Stimulated activated CD8-positive, alpha-beta memory T cell treated with anti-CD3 and anti-CD28 coated beads, Interleukin-15, amount 100 ng/mL, for 4 hours (primary cell): ENCODE measurements around the gene TGM3.

Experiments used
- DNase-seq, 2 donors: peaks; one replicate each; pipeline ENCODE4 v3.0.0-alpha.2; 2020; ENCODE audit warnings: low read depth in 2 of 2

TGM3 gene

DNA sequence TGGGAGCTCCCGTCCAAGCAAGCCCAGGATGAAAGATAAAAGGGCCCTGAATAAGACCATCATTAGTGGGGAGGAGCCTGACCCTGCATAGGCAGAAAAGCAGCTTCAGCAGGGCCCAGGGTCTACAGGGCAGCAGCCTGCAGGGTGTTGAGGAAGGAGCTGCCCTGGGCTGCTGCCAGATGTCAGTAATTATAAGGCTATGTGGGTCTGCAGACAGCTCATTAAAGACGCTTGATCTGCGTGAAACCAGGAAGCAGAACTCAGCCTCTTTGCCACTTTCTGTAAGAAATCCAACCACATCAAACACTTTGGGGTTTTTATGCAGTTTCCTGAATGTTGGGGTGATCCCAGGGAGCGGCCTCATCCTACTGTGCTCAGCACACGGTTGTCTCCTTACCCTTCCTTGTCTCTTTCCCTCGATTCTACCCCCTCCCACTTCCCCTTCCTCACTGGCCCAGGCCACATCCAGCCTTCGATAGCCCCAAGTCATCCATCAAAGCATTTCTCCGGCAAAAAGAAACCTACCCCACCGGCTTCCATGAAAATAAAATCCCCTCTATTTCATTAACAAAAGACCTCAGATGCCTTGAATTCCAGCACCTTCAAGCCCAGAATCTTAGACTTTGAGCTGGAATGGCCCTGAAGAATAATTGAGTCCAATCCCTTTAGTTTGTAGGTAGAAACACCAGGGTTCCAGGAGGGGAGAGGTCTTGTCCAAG, 83.9 kb downstream of the TGM3 start:
- no peak for DNase-seq

DNA sequence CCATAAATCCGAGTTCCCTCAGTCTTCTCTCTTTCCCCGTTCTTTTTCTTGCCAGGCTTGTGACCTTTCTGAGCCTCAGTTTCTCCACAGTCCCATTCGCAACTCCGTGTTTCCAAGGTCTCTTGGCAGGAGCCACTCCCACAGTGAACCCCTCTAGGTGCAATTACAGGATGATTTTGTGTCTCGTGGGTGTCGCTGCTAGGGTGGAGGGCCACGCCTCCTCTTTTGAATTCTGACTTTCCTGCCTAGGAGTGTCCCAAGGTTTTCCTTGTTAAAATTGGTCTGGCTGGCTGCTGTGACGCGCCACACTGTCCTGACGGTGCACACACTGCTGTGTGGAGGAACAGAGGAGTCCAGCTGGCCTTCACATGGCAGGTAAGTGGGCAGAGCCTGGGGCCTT, 84.8 kb downstream of the TGM3 start, which contains the start of gene TGM6:
Gene TGM6 (plus strand): TSS at position 301 of the 400 bp plus-strand sequence. CDS start 68 bp downstream, at position 369.
- DNase-seq: no peak

DNA sequence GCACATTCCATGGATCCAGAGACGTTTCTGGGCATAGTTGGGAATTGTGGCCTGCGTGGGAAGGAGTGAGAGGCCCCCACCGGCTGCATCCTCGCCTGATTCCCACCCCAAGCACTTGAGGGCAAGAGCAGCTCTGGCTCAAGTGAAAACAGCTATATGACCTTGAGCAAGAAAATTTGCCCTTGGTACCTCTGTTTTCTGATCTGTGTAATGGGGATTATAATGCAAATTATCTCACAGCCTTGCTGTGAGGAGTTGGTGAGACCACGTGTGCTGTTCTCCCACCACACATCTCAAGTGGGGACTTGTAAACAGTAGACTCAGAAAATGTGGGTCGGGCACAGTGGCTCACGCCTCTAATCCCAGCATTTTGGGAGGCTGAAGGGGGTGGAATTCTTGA, 85.5 kb downstream of the TGM3 start:
- no peak for DNase-seq

DNA sequence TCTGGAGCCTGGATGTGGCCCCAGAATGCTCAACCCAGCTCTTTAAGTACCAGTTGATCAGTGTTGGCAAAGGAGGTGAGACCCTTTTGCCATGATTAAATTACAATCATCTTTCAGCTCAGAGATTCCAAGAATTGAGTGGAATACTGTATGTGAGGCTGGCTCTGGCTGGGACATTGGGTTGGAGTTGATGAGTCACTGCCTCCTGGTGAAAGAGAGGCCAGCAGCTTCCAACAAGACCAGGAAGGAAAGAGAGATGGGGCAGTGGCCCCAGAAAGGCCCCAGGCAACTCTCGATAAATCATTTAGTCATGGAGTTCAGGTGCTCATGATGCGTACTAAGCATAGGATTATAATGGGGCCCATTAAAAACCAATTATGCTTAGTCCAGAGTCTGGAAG, 87.0 kb downstream of the TGM3 start:
- no peak for DNase-seq

DNA sequence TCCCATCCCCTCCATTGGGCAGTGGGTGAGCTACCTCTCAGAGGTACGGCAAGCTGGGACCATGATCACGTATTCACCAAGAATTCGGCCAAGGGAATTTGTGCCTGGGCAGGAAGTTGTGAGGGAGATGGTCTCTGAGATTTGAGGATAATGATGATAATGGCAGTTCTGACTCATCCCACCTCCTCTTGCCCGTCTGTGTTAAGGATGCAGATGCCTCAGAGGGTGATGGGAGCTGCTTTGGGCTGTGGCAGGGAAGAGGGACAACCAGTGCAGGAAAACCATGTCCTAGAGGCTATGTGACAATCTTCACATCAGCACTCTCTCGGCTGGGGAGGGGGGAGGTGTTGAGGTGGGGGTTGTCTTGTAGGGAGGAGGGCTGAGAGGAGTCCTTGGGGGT, 89.2 kb downstream of the TGM3 start:
- no peak for DNase-seq

DNA sequence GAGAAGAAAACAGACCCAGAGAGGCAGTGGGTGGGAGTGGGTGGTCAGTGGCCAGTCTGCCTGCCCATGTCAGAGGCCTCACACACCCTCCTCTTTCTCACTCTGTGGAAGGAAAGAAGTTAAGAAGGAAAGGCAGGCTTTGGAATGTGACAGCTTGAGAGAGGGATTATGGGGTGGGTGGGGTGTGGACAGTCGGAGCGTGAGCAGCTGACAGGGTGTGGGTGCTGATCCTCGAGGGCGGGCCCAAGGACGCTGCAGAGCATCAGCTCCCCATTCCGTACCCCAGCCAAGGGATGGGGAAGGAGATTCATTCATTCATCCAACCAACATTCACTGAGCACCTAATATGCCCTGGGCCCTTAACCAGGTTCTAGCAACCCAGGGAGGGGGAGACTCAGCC, 89.7 kb downstream of the TGM3 start:
- DNase-seq: no peak

DNA sequence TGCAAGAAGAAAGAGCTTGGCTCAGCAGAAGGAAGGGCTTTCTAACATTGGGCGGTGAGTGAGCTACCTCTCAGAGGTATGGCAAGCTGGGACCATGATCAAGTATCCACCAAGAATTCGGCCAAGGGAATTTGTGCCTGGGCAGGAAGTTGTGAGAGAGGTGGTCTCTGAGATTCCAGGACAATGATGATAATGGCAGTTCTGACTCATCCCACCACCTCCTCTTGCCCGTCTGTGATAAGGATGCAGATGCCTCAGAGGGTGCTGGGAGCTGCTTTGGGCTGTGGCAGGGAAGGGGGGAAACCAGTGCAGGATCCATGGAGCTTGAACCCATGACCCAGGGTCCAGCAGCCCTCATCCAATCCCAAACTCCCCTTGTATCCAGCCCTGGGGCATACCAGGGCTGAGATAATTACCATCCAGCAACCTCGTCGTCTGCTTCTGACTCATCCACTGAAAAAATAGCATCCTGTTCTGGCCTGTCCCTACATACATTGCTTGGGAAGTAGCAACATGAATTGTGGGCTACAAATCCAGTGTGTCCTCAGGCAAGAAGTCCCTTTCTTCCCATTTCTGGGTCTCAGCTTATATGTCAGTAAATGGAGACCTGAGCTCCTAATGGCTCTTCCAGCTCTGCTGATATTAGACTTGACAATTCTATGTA, 90.8 kb downstream of the TGM3 start:
- DNase-seq: no peak

DNA sequence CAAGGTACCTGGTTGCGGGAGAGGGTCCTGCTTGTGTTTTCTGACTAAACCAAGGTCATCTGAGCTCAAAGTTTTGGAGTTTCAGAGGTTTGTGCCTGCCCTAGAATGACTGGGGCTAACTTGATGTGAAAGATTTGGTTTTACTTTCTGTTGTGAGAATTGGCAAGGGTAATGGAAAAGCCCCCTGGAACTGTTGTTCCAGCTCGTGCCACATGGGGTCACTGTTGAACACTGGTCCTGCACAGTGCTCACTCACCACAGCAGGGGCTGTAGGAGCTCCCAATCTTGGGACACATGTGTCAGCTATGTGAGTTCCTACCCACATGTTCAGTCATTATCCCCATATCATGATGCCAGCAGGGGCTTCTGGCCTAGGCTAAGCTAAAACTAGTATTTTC, 91.4 kb downstream of the TGM3 start:
- no peak for DNase-seq

DNA sequence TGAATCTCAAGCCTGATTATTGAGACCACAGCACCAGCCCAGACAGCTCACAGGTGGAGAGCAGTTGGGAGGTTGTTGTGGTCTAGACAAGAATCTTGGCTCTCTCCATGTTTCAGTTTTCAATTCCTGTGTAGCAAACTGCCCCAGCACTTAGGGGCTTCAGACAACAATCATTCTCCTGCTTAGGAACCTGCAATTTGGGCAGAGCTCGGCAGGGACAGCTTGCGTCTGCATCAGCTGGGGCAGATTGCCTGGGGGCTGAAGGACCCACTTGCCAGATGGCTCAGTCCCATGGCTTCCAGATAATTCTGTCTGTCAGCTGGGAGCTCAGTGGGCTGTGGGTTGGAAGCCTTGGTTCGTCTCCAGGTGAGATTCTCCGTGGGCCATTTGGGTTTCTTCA, 91.8 kb downstream of the TGM3 start:
- DNase-seq: no peak
